Chondrocyte (in vitro differentiated cells): Measurements from ENCODE around the gene GPLD1. TPM values are rescaled to one million over a fixed set of nuclear protein-coding genes. Genes with fewer than 3 reads are reported as not detected.
"Not testable (repeated sequence)": the region's sequence is repeated elsewhere in the genome, so short reads cannot be mapped to it uniquely, and the experiment has no call there.

Experiments used
- DNase-seq: peaks from one replicate; pipeline ENCODE4 v3.0.0; 2021; ENCODE audit warnings: mixed read lengths, low spot score
- H3K27ac Mint-ChIP-seq: one replicate; pipeline ENCODE4 v1.8.0; 2021; ENCODE audit warnings: mild to moderate bottlenecking, moderate library complexity, mixed read lengths; ENCODE audit not compliant: unreplicated experiment
- H3K27me3 Mint-ChIP-seq: 2 replicates; pipeline ENCODE4 v1.8.0; 2021; ENCODE audit warnings: low read depth, mixed read lengths
- H3K36me3 Mint-ChIP-seq: 2 replicates; pipeline ENCODE4 v1.8.0; 2021; ENCODE audit warnings: low read depth, mixed read lengths
- H3K4me1 Mint-ChIP-seq: 2 replicates; pipeline ENCODE4 v1.8.0; 2021; ENCODE audit warnings: low read depth, mild to moderate bottlenecking, mixed read lengths
- H3K4me3 Mint-ChIP-seq: one replicate; pipeline ENCODE4 v1.8.0; 2021; ENCODE audit warnings: mild to moderate bottlenecking, moderate library complexity, mixed read lengths; ENCODE audit not compliant: unreplicated experiment
- H3K9me3 Mint-ChIP-seq: 2 replicates; pipeline ENCODE4 v1.8.0; 2021; ENCODE audit warnings: low read depth, mixed read lengths
- CTCF ChIP-seq: fragments of 200-600 bp; sonication (generic); IDR thresholded peaks from 2 replicates; pipeline ENCODE4 v1.5.0; 2021; ENCODE audit warnings: antibody characterized with exemption, mild to moderate bottlenecking, moderate library complexity
- total RNA-seq: library from RNA; stranded (reverse); gene quantifications from 3 replicates; pipeline ENCODE4 v1.2.1, GENCODE V29; 2021

Gene GPLD1
- total RNA-seq, 1 donor from 2014 or later, result 4.2 TPM

GRCh38 chr6:24520929-24521546 lies 31.7 kb upstream of the GPLD1 start:
- peaks cover 1% of the 10 kb centered on the region for H3K36me3 Mint-ChIP-seq
- H3K4me3 Mint-ChIP-seq, result no peak overlapping the region
- H3K9me3 Mint-ChIP-seq, result no peaks in the 10 kb centered on the region
- H3K27me3 Mint-ChIP-seq, result no peaks in the 10 kb centered on the region
- TF ChIP-seq CTCF, result peak; percentile 82
- no peak overlapping the region for H3K27ac Mint-ChIP-seq
- no peak for DNase-seq
- H3K4me1 Mint-ChIP-seq, result no peaks in the 10 kb centered on the region

DNA sequence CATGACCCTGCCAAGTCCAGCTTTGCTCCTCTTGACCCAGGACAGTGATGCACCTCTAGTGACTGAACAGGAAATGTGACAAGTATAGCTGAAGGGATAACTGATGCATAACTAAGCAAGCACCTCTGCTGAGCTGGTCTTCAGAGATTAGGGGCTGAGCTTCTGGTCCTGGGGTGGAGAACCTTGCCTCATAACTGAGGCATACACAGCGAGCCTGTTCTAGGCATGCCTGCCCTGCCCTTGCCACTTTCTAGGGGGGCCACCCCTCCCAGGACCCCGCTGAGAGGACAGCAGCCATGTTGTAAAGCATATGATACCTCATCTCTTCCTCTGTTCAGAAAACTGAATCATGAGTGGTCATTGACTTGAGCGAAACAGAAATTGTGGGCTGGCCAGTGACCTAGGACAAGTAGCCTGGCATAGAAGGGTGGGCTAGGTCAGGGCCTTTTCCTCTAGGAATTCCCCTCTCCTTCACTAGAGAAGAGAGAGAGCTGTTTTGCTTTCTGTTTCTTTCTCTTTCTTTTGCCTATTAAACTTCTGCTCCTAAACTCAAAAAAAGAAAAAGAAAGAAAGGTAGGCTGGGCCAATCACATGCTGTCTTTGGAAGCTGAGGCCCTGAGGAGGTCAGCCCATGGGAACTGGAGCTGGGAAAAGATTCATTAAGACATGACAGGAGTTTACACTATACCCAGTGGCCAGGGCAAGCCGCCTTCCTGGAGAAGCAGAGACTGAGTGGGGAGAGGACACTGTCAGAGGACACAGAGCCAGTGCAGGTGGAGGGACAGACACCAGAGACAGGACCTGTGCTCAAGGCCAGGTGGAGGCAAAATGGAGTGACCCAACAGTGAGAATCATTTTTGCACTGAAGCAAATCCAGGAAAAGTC lies 28.5 kb upstream of the GPLD1 start:
- no peaks in the 10 kb centered on the region for H3K4me1 Mint-ChIP-seq
- no peaks in the 10 kb centered on the region for H3K9me3 Mint-ChIP-seq
- no peak for DNase-seq
- no peak overlapping the region for H3K4me3 Mint-ChIP-seq
- H3K27ac Mint-ChIP-seq, result no peak overlapping the region
- TF ChIP-seq CTCF, result no peak
- peaks cover 8% of the 10 kb centered on the region for H3K36me3 Mint-ChIP-seq
- H3K27me3 Mint-ChIP-seq, result no peaks in the 10 kb centered on the region

DNA sequence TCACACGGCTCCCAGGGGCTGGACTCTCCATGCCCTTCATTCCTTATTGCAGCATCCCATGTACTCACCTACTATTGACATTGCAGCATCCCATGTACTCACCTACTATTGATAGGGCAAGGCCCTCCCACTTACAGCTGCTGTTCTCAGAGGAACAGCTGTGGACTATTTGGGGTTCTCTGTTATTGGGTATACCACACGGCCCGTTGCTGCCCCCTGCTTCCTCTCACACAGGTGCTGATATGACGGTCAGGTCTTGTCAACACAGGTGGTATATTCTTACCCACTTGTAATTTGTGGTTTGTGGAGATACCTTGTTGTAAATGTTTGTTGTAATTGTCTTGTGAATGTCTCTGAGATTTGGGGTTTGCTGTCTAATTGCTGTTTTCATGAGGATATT lies 24.2 kb upstream of the GPLD1 start:
- no peak overlapping the region for H3K4me3 Mint-ChIP-seq
- peaks cover 25% of the 10 kb centered on the region for H3K36me3 Mint-ChIP-seq
- H3K9me3 Mint-ChIP-seq, result peaks cover 5% of the 10 kb centered on the region
- no peaks in the 10 kb centered on the region for H3K27me3 Mint-ChIP-seq
- no peaks in the 10 kb centered on the region for H3K4me1 Mint-ChIP-seq
- DNase-seq, result no peak
- TF ChIP-seq CTCF, result no peak
- H3K27ac Mint-ChIP-seq, result no peak overlapping the region

DNA sequence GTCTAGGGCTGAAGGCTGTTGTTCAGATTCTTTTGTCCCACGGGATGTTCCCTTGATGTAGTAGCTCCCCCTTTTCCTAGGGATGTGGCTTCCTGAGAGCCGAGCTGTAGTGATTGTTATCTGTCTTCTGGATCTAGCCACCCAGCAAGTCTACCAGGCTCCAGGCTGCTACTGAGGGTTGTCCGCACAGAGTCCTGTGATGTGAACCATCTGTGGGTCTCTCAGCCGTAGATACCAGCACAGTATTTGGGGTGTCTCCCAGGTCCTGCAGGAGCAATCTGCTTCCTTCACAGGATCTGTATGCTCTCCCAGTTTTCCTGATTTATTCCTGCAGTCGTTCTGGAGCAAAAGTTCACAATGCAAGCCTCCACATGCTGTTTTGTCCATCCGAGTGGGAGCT lies 22.6 kb upstream of the GPLD1 start:
- not testable (repeated sequence) for H3K27ac Mint-ChIP-seq, DNase-seq, H3K27me3 Mint-ChIP-seq, H3K4me3 Mint-ChIP-seq, H3K4me1 Mint-ChIP-seq
- Mint-ChIP-seq H3K9me3 (peaks cover 13% of the 10 kb centered on the region), H3K36me3 (peaks cover 36% of the 10 kb centered on the region)

DNA sequence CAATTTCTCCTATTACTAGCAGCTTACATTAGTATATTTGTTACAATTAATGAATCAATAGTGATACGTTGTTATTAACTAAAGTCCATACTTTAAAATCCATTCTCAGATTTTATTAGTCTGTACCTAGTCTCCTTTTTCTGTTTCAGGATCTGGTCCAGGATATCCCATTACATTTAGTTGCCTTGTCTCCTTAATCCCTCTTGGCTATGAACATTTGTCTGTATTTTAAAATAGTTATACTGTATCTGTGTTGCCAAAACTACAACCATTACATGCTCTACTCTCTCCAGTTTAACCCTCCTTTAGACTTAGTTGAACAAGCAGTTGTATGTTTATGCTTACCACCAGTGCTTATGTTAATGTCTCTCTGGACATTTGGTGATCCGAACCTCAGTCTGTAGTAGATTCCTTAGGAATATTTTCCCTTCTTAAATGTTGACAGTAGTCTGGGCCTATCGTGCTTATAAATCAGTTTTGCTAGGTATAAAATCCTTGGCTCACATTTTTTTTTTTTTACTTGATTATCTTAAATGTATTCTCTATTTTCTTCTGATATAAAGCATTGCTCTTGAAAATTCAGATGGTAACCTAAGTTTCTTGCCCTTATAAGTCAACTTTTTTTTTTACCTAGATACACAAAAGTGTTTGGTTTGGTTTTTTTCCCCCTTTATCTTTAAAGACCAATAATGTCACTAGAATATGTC lies 17.6 kb upstream of the GPLD1 start:
- H3K36me3 Mint-ChIP-seq, result peaks cover 35% of the 10 kb centered on the region
- TF ChIP-seq CTCF, result no peak

More for the DNA sequence above, 17.6 kb upstream of the GPLD1 start:
- no peak for DNase-seq
- Mint-ChIP-seq H3K27me3 (no peaks in the 10 kb centered on the region), H3K4me3 (no peak overlapping the region), H3K9me3 (peaks cover 15% of the 10 kb centered on the region), H3K27ac (no peak overlapping the region), H3K4me1 (no peaks in the 10 kb centered on the region)
